Lung (tissue), 12 donors: ENCODE results near the gene GNPNAT1. TPM values are rescaled to one million over a fixed set of nuclear protein-coding genes. Genes with fewer than 3 reads are reported as not detected.

Experiments
- ATAC-seq: fragments of 200-7000 bp; cut with Tn5 transposase; one replicate; pipeline ENCODE4 v1.9.1; 2020; ENCODE audit warnings: moderate number of reproducible peaks; ENCODE audit not compliant: insufficient read depth, low FRiP score
- DNase-seq, 3 donors: peaks; one replicate each; pipeline ENCODE4 v3.0.0-alpha.2; 2013 to 2017
- H3K27ac ChIP-seq, 2 donors: one replicate each; pipeline ENCODE4 v1.5.1; 2013; ENCODE audit warnings: mild to moderate bottlenecking in 2 of 2, moderate library complexity in 2 of 2, control low read depth in 1 of 2, inconsistent platforms in 1 of 2, low read depth in 1 of 2, low read length in 1 of 2
- H3K27me3 ChIP-seq, 3 donors: one replicate each; pipeline ENCODE4 v1.5.1; 2013; ENCODE audit warnings: low read length in 2 of 3; ENCODE audit not compliant: control insufficient read depth in 3 of 3, insufficient read depth in 3 of 3
- H3K36me3 ChIP-seq, 4 donors: one replicate each; pipeline ENCODE4 v1.5.1; 2013; ENCODE audit warnings: low read length in 4 of 4, mild to moderate bottlenecking in 1 of 4, moderate library complexity in 1 of 4; ENCODE audit not compliant: control insufficient read depth in 4 of 4, insufficient read depth in 4 of 4
- H3K4me1 ChIP-seq, 5 donors: one replicate each; pipeline ENCODE4 v1.5.1; 2013; ENCODE audit warnings: low read length in 5 of 5, mild to moderate bottlenecking in 2 of 5, moderate library complexity in 1 of 5; ENCODE audit not compliant: control insufficient read depth in 5 of 5, insufficient read depth in 5 of 5
- H3K4me3 ChIP-seq: one replicate; pipeline ENCODE4 v1.5.1; 2013; ENCODE audit warnings: mild to moderate bottlenecking, control low read depth, moderate library complexity
- H3K9ac ChIP-seq, 2 donors: one replicate each; pipeline ENCODE4 v1.5.1; 2013; ENCODE audit warnings: low read length in 2 of 2, control low read depth in 1 of 2; ENCODE audit not compliant: insufficient read depth in 1 of 2
- H3K9me3 ChIP-seq, 4 donors: one replicate each; pipeline ENCODE4 v1.5.1; 2013; ENCODE audit warnings: low read length in 3 of 4, mild to moderate bottlenecking in 1 of 4, moderate library complexity in 1 of 4; ENCODE audit not compliant: control insufficient read depth in 4 of 4, insufficient read depth in 3 of 4
- CTCF ChIP-seq: IDR thresholded peaks from 2 replicates; pipeline ENCODE4 v1.5.1; 2012; ENCODE audit warnings: mild to moderate bottlenecking; ENCODE audit errors: control extremely low read depth, extremely low read depth
- WGBS, 2 donors: extraction: QIAGEN DNeasy Blood & Tissue Kit; methylation state at CpG; one replicate each; pipeline ENCODE4 v1.1.7; 2013; 5-methylcytosine and 5-hydroxymethylcytosine counted together
- polyA plus RNA-seq, 2 donors: library from polyadenylated mRNA; stranded (reverse); fragments of 200-250 nt; gene quantifications; one replicate each; pipeline ENCODE4 v1.2.1, GENCODE V29; 2013
- total RNA-seq, 2 donors: library from RNA; depleted of rRNA in 1 of 2; stranded (reverse); fragments of >200 nt in 1 of 2; gene quantifications; one replicate each; pipeline ENCODE4 v1.2.1, GENCODE V29; 2014 to 2021
- donor health status: control.
- donor health status: control.
- donor health status: Bipolar disorder and iron deficiency.
- donor health status: healthy.
- donor health status: DM: yes; HTN: yes; CAD: no.

GNPNAT1 gene
- total and polyA plus RNA-seq, 4 donors, result 7.2 to 18.3 (median 12.3) TPM

- TF ChIP-seq CTCF, result no peak
- no peaks in the 10 kb centered on the region for H3K36me3 ChIP-seq
- WGBS, 2 donors, result 42 to 57% methylated on average over 4 of the region's 4 CpGs
- no peak overlapping the region for H3K9ac ChIP-seq
- no peaks in the 10 kb centered on the region for H3K27me3 ChIP-seq
- DNase-seq (no peak), ATAC-seq (no peak)
- H3K4me3 ChIP-seq, result no peak overlapping the region
- peaks cover 0 to 6% (median 0%) of the 10 kb centered on the region in 5 donors for H3K4me1 ChIP-seq
- H3K9me3 ChIP-seq, result no peaks in the 10 kb centered on the region
- no peak overlapping the region for H3K27ac ChIP-seq
These were observed 33.1 kb upstream of the GNPNAT1 start for GRCh38 chr14:52824462-52824861.

- no peaks in the 10 kb centered on the region for H3K27me3 ChIP-seq
- H3K9ac ChIP-seq, result no peak overlapping the region
- no peaks in the 10 kb centered on the region for H3K4me1 ChIP-seq
These were observed 30.4 kb upstream of the GNPNAT1 start for GRCh38 chr14:52821805-52822250.

GRCh38 chr14:52808101-52808500 is 16.7 kb upstream of the GNPNAT1 start:
- Histone ChIP-seq H3K27ac (no peak overlapping the region), H3K4me3 (no peak overlapping the region), H3K36me3 (no peaks in the 10 kb centered on the region), H3K27me3 (no peaks in the 10 kb centered on the region), H3K9me3 (no peaks in the 10 kb centered on the region), H3K9ac (no peak overlapping the region), H3K4me1 (no peaks in the 10 kb centered on the region)
- ATAC-seq, result no peak
- 56 to 98% methylated on average over 1 of the region's 1 CpG for WGBS, 2 donors
- DNase-seq, result no peak
- no peak for TF ChIP-seq CTCF

More at GRCh38 chr14:52821805-52822250, 30.4 kb upstream of the GNPNAT1 start:
- Histone ChIP-seq H3K27ac (no peak overlapping the region), H3K4me3 (no peak overlapping the region), H3K9me3 (no peaks in the 10 kb centered on the region), H3K36me3 (no peaks in the 10 kb centered on the region)
- no peak for DNase-seq
- ATAC-seq, result no peak
- 77 to 89% methylated on average over 7 of the region's 7 CpGs for WGBS, 2 donors
- no peak for TF ChIP-seq CTCF

GRCh38 chr14:52806115-52806514 is 14.7 kb upstream of the GNPNAT1 start:
- Histone ChIP-seq H3K9ac (no peak overlapping the region), H3K4me1 (peaks cover 0 to 4% (median 0%) of the 10 kb centered on the region in 5 donors), H3K27me3 (no peaks in the 10 kb centered on the region), H3K9me3 (no peaks in the 10 kb centered on the region), H3K27ac (no peak overlapping the region), H3K36me3 (no peaks in the 10 kb centered on the region), H3K4me3 (no peak overlapping the region)
- TF ChIP-seq CTCF, result no peak
- WGBS, 2 donors, result 85 to 89% methylated on average over 4 of the region's 4 CpGs
- DNase-seq (no peak), ATAC-seq (no peak)
